Erythroblast (primary cell): ENCODE data around the gene FNBP1L.
A peak's percentile ranks its signal among the peaks of the same experiment; 100 is the strongest.

Experiments used
- DNase-seq, 2 experiments: peaks; one replicate each; lab custom pipeline; 2025; lab: John Stamatoyannopoulos, UW
- GATA1 ChIP-seq: IDR thresholded peaks from 2 replicates; pipeline ENCODE4 v1.6.1; 2011; ENCODE audit warnings: low read depth, mild to moderate bottlenecking, control low read depth, low read length, moderate library complexity
- POLR2A ChIP-seq: IDR thresholded peaks from 2 replicates; pipeline ENCODE4 v1.6.1; 2011; ENCODE audit warnings: mild to moderate bottlenecking, low read length

FNBP1L gene

GRCh38 chr1:93436496-93436895 lies 11.4 kb upstream of the FNBP1L start:
- no peak for DNase-seq
- no peak for TF ChIP-seq GATA1
- no peak for TF ChIP-seq POLR2A

- TF ChIP-seq GATA1 (no peak), POLR2A (no peak)
- DNase-seq, result peak; percentile 59 to 77
Measured at GRCh38 chr1:93437976-93438605, 9.8 kb upstream of the FNBP1L start.

DNA sequence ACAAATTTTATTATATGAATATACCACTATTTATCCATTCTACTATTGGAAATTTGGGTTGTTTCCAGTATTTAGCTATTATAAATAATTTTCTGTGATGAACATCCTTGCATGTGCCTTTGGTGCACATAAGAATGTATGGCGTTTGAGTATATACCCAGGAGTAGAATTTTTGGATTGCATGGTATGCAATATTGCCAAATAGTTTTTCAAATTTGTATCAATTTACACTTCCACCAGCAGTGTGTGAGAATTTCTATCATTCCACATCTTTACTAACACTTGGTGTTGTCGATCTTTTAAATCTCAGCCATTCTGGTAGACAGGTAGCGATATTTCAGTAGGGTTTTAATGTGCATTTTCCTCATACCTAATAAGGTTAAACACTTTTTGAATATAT lies 9.2 kb upstream of the FNBP1L start:
- TF ChIP-seq GATA1, result no peak
- TF ChIP-seq POLR2A, result no peak
- DNase-seq, result no peak

DNA sequence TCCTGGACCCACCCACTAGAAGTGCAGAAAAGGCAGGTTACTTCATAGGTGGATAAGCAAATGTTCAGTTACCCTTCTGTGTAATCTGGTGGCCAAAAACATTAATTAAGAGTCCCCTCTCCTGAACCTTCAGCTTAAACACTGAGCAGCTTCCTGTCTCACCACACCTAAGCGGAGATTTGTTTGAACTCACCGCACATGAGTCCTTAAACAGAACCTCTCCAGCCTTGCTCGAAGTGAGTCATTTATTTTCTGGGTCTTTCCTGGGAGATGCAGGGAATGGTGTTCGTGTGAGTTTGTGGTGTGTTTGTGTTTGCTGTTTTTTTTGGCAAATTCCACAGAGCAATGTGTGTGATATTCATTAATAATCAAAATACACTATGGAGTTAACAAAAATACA lies 7.6 kb upstream of the FNBP1L start:
- TF ChIP-seq GATA1, result no peak
- TF ChIP-seq POLR2A, result no peak
- no peak for DNase-seq

GRCh38 chr1:93440706-93441105 lies 7.2 kb upstream of the FNBP1L start:
- no peak for TF ChIP-seq POLR2A
- TF ChIP-seq GATA1, result no peak
- DNase-seq, result no peak

- peak in 1 of 2 experiments; percentile 32 for DNase-seq
- no peak for TF ChIP-seq GATA1
- TF ChIP-seq POLR2A, result no peak
Measured at GRCh38 chr1:93441589-93441988, 6.3 kb upstream of the FNBP1L start.

- DNase-seq, result peak; percentile 89 to 96
- TF ChIP-seq GATA1 (peak; percentile 71), POLR2A (no peak)
Measured at GRCh38 chr1:93442008-93442666, 5.8 kb upstream of the FNBP1L start.

DNA sequence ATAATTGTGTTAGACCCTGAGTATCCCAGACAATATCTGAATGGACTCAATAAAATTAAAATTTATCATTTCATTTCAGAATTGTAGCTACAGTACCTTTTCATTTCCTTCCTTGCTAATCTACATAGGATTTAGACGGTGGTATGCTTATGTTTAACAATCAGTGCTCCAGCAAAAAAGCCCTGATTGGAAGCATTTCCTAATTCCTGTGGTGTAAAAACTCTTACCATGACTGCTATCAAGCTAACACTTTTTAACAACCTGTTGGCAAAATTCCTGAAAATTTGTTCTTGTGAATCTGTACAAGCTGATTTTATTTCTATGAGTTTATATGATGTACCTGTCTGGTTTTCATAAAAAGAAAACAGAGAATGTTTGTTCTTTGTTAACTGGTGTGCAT lies 5.2 kb upstream of the FNBP1L start:
- TF ChIP-seq POLR2A (no peak), GATA1 (no peak)
- DNase-seq, result peak in 1 of 2 experiments; percentile 61

GRCh38 chr1:93443454-93443853 lies 4.5 kb upstream of the FNBP1L start:
- DNase-seq, result peak in 1 of 2 experiments; percentile 25
- TF ChIP-seq POLR2A (no peak), GATA1 (no peak)

DNA sequence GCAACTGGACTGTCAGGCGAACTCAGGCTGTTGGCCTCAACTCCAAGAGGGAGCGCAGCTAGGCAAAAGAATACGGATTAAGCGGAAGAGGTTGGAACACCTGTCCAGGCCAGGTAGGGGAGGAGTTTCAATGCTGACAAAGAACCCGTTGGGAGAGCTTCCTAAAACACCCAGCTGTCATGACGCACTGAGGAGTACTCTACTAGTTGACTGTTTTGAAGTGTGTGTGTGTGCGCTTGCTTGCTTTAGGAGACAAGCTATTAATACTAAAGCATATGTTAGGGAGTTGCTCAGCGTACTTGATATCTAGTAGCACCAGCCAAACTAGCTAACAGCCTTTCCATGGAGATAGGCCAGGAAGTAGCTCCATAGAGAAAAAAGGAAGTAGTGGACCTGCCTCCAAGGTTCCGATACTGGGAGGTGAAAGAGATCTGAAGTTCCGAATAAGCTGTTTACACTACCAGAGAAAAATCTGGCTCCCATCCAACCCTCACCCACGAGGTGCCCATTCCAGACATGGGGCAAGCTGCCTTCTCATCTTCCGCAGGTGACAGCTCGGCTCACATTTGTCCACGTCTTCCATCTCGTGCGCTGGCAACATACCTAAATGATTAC lies 974 bp upstream of the FNBP1L start:
- TF ChIP-seq POLR2A (peak; percentile 44), GATA1 (no peak)

DNA sequence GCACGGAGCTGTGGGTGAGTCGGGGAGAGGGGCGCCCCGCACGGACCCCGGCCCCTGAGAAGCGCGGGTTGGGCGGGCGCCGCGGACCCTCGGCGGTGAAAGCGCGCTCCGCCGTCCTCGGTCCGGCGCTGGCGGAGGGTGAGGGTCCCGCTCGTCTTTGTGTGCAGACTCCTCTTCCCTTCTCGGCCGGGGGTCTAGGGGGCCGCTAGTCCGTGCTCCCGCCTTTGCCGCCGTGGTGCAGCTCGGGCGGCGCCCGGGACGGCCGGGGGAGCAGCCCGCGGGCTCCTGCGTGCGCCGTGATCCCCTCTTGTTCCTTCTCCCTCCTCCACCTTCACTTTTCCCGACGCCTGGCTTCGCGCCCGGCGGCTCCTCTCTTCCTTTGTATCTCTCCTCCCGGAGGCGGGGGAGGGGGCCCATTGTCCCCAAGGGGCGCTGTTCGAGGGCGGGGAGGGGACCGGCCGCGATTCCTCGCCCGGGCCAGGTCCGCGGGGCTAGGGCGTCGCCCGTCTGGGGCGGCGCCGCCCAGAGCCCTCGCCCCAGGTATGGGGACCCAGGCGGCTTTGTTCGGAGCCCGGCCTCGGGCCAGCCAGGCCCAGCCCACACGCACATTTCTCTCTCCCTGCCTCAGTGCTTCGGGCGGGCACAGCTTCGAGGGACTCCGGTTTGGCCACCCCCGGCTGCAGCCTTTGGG lies 519 bp downstream of the FNBP1L start:
- TF ChIP-seq POLR2A (peak; percentile 39), GATA1 (no peak)
- peak; percentile 47 to 55 for DNase-seq

More for the DNA sequence above, 974 bp upstream of the FNBP1L start:
- DNase-seq, result peak; percentile 86 to 92

DNA sequence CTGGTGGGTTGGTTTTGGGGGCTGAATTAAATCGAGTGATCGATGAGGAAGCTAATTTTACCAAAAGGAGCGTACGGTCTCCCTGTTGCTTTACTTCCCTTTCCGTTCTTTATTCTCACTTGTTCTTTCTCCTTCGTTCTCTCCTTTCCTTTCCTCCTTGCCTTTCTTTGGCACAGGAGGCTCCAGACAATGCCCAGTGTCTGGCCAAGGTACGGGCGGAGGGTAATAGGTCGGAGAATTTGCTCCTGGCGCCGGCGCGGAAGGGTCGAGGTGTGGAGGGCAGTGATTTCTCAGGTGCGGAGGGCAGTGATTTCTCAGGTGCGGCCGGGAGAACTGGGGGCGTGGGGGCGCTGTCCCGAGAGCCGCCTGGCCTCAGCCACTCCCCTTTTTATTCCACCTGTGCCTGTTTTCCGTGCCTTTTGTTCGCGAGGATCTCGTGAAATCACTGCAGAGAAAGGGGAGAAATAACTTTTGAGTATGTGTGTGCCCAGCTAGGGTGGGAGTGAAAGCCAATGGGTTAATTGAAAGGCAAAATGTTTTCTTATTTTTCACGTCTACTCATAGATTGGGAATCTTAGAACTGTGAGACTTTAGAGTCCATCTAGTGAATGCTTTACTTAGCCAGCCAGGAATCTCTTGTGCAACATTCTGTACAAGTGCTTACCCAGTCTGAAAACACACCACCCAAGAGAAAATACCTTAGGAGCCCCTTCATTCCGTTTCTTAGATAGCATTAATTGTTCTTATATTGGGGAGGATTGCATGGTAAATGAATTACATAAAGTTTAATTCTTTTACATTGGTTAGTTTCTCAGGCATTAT lies 1.3 kb downstream of the FNBP1L start:
- DNase-seq, result peak; percentile 5 to 18
- TF ChIP-seq GATA1, result no peak

GRCh38 chr1:93450321-93450720 lies 2.4 kb downstream of the FNBP1L start:
- TF ChIP-seq GATA1 (no peak), POLR2A (no peak)
- DNase-seq, result no peak

- TF ChIP-seq GATA1 (no peak), POLR2A (no peak)
- no peak for DNase-seq
Measured at GRCh38 chr1:93453911-93454310, 6.0 kb downstream of the FNBP1L start.
